Spleen (tissue), 7 donors: Measurements from ENCODE around the gene PACS1.

Experiments used
- POLR2A ChIP-seq, 3 donors: fragments of 450-650 bp; IDR thresholded peaks; one replicate each; pipeline ENCODE4 v1.5.1; 2017; ENCODE audit warnings: antibody characterized with exemption in 3 of 3, mild to moderate bottlenecking in 1 of 3
- TF ChIP-seq, protein P1 (sequence below), 11 experiments: fragments of 200-600 bp in 7 of 11; fragments of 450-650 bp in 4 of 11; sonication (generic) in 4 of 11; IDR thresholded peaks in 8 of 11; conservative IDR thresholded peaks in 3 of 11; 1 replicate in 7 of 11; 2 replicates in 4 of 11; pipeline versions ENCODE4 v1.4.0 to v1.8.0; 2016 to 2021; ENCODE audit warnings: antibody characterized with exemption in 11 of 11, inconsistent platforms in 4 of 11, mild to moderate bottlenecking in 1 of 11
- donor health status: DM: no; HTN: no; CAD: no; lungs with moderate emphysema.
- donor health status: DM: no; HTN: no; CAD: no.
- donor health status: DM: no; HTN: no; CAD: no.

DNA sequence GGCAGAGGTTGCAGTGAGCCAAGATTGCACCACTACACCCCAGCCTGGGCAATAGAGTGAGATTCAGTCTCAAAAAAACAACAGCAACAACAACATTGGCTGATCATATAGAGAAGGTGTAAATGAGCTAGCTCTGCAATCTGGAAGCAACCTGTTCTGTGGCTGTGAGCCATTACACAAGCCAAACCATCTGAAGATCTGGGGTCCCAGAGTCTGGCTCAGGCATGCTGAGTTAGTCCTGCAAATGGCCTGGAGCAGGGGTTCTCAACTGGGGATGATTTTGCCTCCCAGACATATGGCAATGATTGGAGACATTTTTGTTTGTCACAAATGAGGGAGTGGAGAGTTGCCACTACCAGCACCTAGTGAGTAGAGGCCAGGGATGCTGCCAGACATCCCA is 156.0 kb downstream of the PACS1 start:
- no peak for TF ChIP-seq POLR2A (IDR thresholded peaks at IDR 0.05)
- TF ChIP-seq, protein P1, sequence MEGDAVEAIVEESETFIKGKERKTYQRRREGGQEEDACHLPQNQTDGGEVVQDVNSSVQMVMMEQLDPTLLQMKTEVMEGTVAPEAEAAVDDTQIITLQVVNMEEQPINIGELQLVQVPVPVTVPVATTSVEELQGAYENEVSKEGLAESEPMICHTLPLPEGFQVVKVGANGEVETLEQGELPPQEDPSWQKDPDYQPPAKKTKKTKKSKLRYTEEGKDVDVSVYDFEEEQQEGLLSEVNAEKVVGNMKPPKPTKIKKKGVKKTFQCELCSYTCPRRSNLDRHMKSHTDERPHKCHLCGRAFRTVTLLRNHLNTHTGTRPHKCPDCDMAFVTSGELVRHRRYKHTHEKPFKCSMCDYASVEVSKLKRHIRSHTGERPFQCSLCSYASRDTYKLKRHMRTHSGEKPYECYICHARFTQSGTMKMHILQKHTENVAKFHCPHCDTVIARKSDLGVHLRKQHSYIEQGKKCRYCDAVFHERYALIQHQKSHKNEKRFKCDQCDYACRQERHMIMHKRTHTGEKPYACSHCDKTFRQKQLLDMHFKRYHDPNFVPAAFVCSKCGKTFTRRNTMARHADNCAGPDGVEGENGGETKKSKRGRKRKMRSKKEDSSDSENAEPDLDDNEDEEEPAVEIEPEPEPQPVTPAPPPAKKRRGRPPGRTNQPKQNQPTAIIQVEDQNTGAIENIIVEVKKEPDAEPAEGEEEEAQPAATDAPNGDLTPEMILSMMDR (IDR thresholded peaks at IDR 0.05 in 8 of 11, conservative IDR thresholded peaks at IDR 0.05 in 3 of 11), result no peak
